CD8-positive, alpha-beta memory T cell (primary cell): ENCODE measurements around the gene NEDD4L. TPM values are rescaled to one million over a fixed set of nuclear protein-coding genes. Genes with fewer than 3 reads are reported as not detected.

Experiments
- CTCF ChIA-PET: fragments of 350-600 bp; sonication (Branson Sonifier 250); formaldehyde crosslinking; loops from one replicate; lab custom pipeline; 2021; ENCODE audit warnings: antibody characterized with exemption; lab: Charles Lee
- POLR2A ChIA-PET: fragments of 350-600 bp; sonication (Branson Sonifier 250); formaldehyde crosslinking; loops from one replicate; lab custom pipeline; 2021; ENCODE audit warnings: antibody characterized with exemption; lab: Charles Lee
- DNase-seq, 5 donors: peaks; one replicate each; pipeline versions ENCODE4 v3.0.0 to v3.0.0-alpha.2; 2020 to 2022; ENCODE audit warnings: mixed read lengths in 1 of 5
- H3K27ac ChIP-seq: one replicate; pipeline ENCODE4 v1.7.0; 2013; ENCODE audit warnings: low read depth, mild to moderate bottlenecking, low read length, moderate library complexity
- H3K27me3 ChIP-seq: 2 replicates; pipeline ENCODE4 v1.7.0; 2013; ENCODE audit warnings: low read length, mild to moderate bottlenecking; ENCODE audit not compliant: insufficient read depth, poor library complexity, severe bottlenecking
- H3K36me3 ChIP-seq: 2 replicates; pipeline ENCODE4 v1.7.0; 2013; ENCODE audit warnings: mild to moderate bottlenecking, low read length, moderate library complexity; ENCODE audit not compliant: insufficient read depth
- H3K4me1 ChIP-seq: 2 replicates; pipeline ENCODE4 v1.7.0; 2013; ENCODE audit warnings: mild to moderate bottlenecking, low read length, moderate library complexity; ENCODE audit not compliant: insufficient read depth
- H3K4me3 ChIP-seq: 2 replicates; pipeline ENCODE4 v1.7.0; 2013; ENCODE audit warnings: mild to moderate bottlenecking, low read length
- H3K9me3 ChIP-seq: 2 replicates; pipeline ENCODE4 v1.7.0; 2013; ENCODE audit warnings: mild to moderate bottlenecking, low read length
- H3K27ac Mint-ChIP-seq, 8 donors: one replicate each; pipeline ENCODE4 v1.8.0; 2020 to 2021; ENCODE audit warnings: mixed read lengths in 8 of 8, mild to moderate bottlenecking in 6 of 8, inconsistent platforms in 3 of 8, moderate library complexity in 3 of 8
- H3K27me3 Mint-ChIP-seq, 2 donors: one replicate each; pipeline ENCODE4 v1.8.0; 2020 to 2021; ENCODE audit warnings: mixed read lengths in 2 of 2, mild to moderate bottlenecking in 1 of 2, moderate library complexity in 1 of 2
- H3K36me3 Mint-ChIP-seq, 3 donors: one replicate each; pipeline ENCODE4 v1.8.0; 2020 to 2021; ENCODE audit warnings: mixed read lengths in 3 of 3, inconsistent platforms in 1 of 3, mild to moderate bottlenecking in 1 of 3
- H3K4me1 Mint-ChIP-seq, 3 donors: one replicate each; pipeline ENCODE4 v1.8.0; 2020 to 2021; ENCODE audit warnings: mixed read lengths in 3 of 3, inconsistent platforms in 1 of 3, mild to moderate bottlenecking in 1 of 3
- H3K4me3 Mint-ChIP-seq, 7 donors: one replicate each; pipeline ENCODE4 v1.8.0; 2020 to 2021; ENCODE audit warnings: mixed read lengths in 7 of 7, mild to moderate bottlenecking in 6 of 7, moderate library complexity in 4 of 7, inconsistent platforms in 2 of 7
- H3K9me3 Mint-ChIP-seq, 5 donors: one replicate each; pipeline ENCODE4 v1.8.0; 2020 to 2022; ENCODE audit warnings: mixed read lengths in 5 of 5, mild to moderate bottlenecking in 3 of 5, moderate library complexity in 2 of 5, inconsistent platforms in 1 of 5
- polyA plus RNA-seq: library from polyadenylated mRNA; unstranded; fragments of 300-500 nt; fragmentation: Illumina TruSeq; gene quantifications from one replicate; pipeline ENCODE4 v1.2.3, GENCODE V29; 2021
- total RNA-seq, 2 experiments: library from RNA; stranded (reverse); gene quantifications; one replicate each; pipeline ENCODE4 v1.2.3, GENCODE V29; 2021

NEDD4L gene
- total and polyA plus RNA-seq, 3 experiments from 2014 or later, result 1.4 to 4.1 (median 3.0) TPM

- POLR2A ChIA-PET, result no interaction called here
- CTCF ChIA-PET, result interaction anchor here (0.7 kb wide), 1 partner anchor 115 kb away, joined by 3 read pairs; no protein-coding TSS in a partner anchor
- Mint-ChIP-seq H3K9me3 (no peaks in the 10 kb centered on the region), H3K4me3 (no peak overlapping the region), H3K36me3 (no peaks in the 10 kb centered on the region), H3K27ac (no peak overlapping the region), H3K4me1 (no peaks in the 10 kb centered on the region), H3K27me3 (peaks cover 2 to 20% of the 10 kb centered on the region in 2 donors)
- Histone ChIP-seq H3K4me3 (no peak overlapping the region), H3K36me3 (no peaks in the 10 kb centered on the region), H3K9me3 (no peaks in the 10 kb centered on the region), H3K27ac (no peak overlapping the region), H3K27me3 (no peaks in the 10 kb centered on the region), H3K4me1 (no peaks in the 10 kb centered on the region)
- DNase-seq, result no peak
Observed at GRCh38 chr18:58009166-58009565, 34.9 kb upstream of the NEDD4L start.

GRCh38 chr18:58010265-58010664, 33.8 kb upstream of the NEDD4L start:
- no peak for DNase-seq
- no peak overlapping the region for H3K4me3 ChIP-seq
- H3K27me3 ChIP-seq, result no peaks in the 10 kb centered on the region
- Mint-ChIP-seq H3K27me3 (peaks cover 5 to 28% of the 10 kb centered on the region in 2 donors), H3K4me1 (no peaks in the 10 kb centered on the region), H3K9me3 (no peaks in the 10 kb centered on the region), H3K27ac (no peak overlapping the region), H3K36me3 (no peaks in the 10 kb centered on the region), H3K4me3 (no peak overlapping the region)
- H3K4me1 ChIP-seq, result no peaks in the 10 kb centered on the region
- ChIA-PET POLR2A (no interaction called here), CTCF (no interaction called here)
- no peak overlapping the region for H3K27ac ChIP-seq
- H3K36me3 ChIP-seq, result no peaks in the 10 kb centered on the region
- H3K9me3 ChIP-seq, result no peaks in the 10 kb centered on the region

GRCh38 chr18:58012356-58012755, 31.7 kb upstream of the NEDD4L start:
- Histone ChIP-seq H3K36me3 (no peaks in the 10 kb centered on the region), H3K4me1 (no peaks in the 10 kb centered on the region), H3K27ac (no peak overlapping the region), H3K4me3 (no peak overlapping the region), H3K27me3 (no peaks in the 10 kb centered on the region), H3K9me3 (no peaks in the 10 kb centered on the region)
- ChIA-PET POLR2A (no interaction called here), CTCF (no interaction called here)
- H3K36me3 Mint-ChIP-seq, result no peaks in the 10 kb centered on the region
- H3K9me3 Mint-ChIP-seq, result peaks cover 0 to 8% (median 4%) of the 10 kb centered on the region in 5 donors
- no peak overlapping the region for H3K4me3 Mint-ChIP-seq
- DNase-seq, result no peak
- no peaks in the 10 kb centered on the region for H3K4me1 Mint-ChIP-seq
- H3K27me3 Mint-ChIP-seq, result peaks cover 8 to 25% of the 10 kb centered on the region in 2 donors
- H3K27ac Mint-ChIP-seq, result peak overlapping the region in 1 of 8 donors; percentile 54

GRCh38 chr18:58013241-58014211, 30.5 kb upstream of the NEDD4L start:
- no peaks in the 10 kb centered on the region for H3K4me1 Mint-ChIP-seq
- H3K27ac Mint-ChIP-seq, result no peak overlapping the region
- ChIA-PET CTCF (no interaction called here), POLR2A (no interaction called here)
- H3K27ac ChIP-seq, result no peak overlapping the region
- no peak overlapping the region for H3K4me3 Mint-ChIP-seq
- H3K9me3 Mint-ChIP-seq, result peaks cover 0 to 8% (median 4%) of the 10 kb centered on the region in 5 donors
- H3K36me3 ChIP-seq, result no peaks in the 10 kb centered on the region
- H3K4me3 ChIP-seq, result no peak overlapping the region
- H3K36me3 Mint-ChIP-seq, result no peaks in the 10 kb centered on the region
- H3K27me3 Mint-ChIP-seq, result peaks cover 8 to 23% of the 10 kb centered on the region in 2 donors
- H3K27me3 ChIP-seq, result no peaks in the 10 kb centered on the region
- DNase-seq, result no peak
- no peaks in the 10 kb centered on the region for H3K4me1 ChIP-seq
- no peaks in the 10 kb centered on the region for H3K9me3 ChIP-seq

GRCh38 chr18:58015065-58015780, 28.8 kb upstream of the NEDD4L start:
- DNase-seq, result no peak
- Mint-ChIP-seq H3K4me3 (no peak overlapping the region), H3K36me3 (no peaks in the 10 kb centered on the region), H3K27ac (no peak overlapping the region), H3K4me1 (no peaks in the 10 kb centered on the region), H3K9me3 (peaks cover 0 to 8% (median 4%) of the 10 kb centered on the region in 5 donors), H3K27me3 (peaks cover 8 to 20% of the 10 kb centered on the region in 2 donors)
- no peak overlapping the region for H3K27ac ChIP-seq
- H3K36me3 ChIP-seq, result no peaks in the 10 kb centered on the region
- no peaks in the 10 kb centered on the region for H3K27me3 ChIP-seq
- H3K4me1 ChIP-seq, result no peaks in the 10 kb centered on the region
- H3K4me3 ChIP-seq, result no peak overlapping the region
- H3K9me3 ChIP-seq, result no peaks in the 10 kb centered on the region
- ChIA-PET POLR2A (no interaction called here), CTCF (no interaction called here)

GRCh38 chr18:58017267-58017666, 26.8 kb upstream of the NEDD4L start:
- H3K4me3 ChIP-seq, result no peak overlapping the region
- no peaks in the 10 kb centered on the region for H3K4me1 ChIP-seq
- no peaks in the 10 kb centered on the region for H3K27me3 ChIP-seq
- no peaks in the 10 kb centered on the region for H3K9me3 ChIP-seq
- Mint-ChIP-seq H3K9me3 (peaks cover 0 to 8% (median 4%) of the 10 kb centered on the region in 5 donors), H3K27ac (no peak overlapping the region), H3K27me3 (peaks cover 15% of the 10 kb centered on the region in 2 donors), H3K4me3 (no peak overlapping the region), H3K36me3 (no peaks in the 10 kb centered on the region), H3K4me1 (no peaks in the 10 kb centered on the region)
- ChIA-PET CTCF (no interaction called here), POLR2A (no interaction called here)
- no peaks in the 10 kb centered on the region for H3K36me3 ChIP-seq
- DNase-seq, result no peak
- no peak overlapping the region for H3K27ac ChIP-seq

- no peaks in the 10 kb centered on the region for H3K36me3 Mint-ChIP-seq
- H3K4me3 ChIP-seq, result no peak overlapping the region
- H3K4me1 Mint-ChIP-seq, result no peaks in the 10 kb centered on the region
- peaks cover 0 to 8% (median 4%) of the 10 kb centered on the region in 5 donors for H3K9me3 Mint-ChIP-seq
- H3K9me3 ChIP-seq, result no peaks in the 10 kb centered on the region
- H3K27me3 ChIP-seq, result no peaks in the 10 kb centered on the region
- H3K4me1 ChIP-seq, result no peaks in the 10 kb centered on the region
- CTCF ChIA-PET, result no interaction called here
- H3K4me3 Mint-ChIP-seq, result no peak overlapping the region
- H3K27ac ChIP-seq, result no peak overlapping the region
- H3K27ac Mint-ChIP-seq, result no peak overlapping the region
- POLR2A ChIA-PET, result no interaction called here
- H3K27me3 Mint-ChIP-seq, result peaks cover 8 to 9% of the 10 kb centered on the region in 2 donors
- no peak for DNase-seq
- no peaks in the 10 kb centered on the region for H3K36me3 ChIP-seq
Observed at GRCh38 chr18:58020567-58021107, 23.4 kb upstream of the NEDD4L start.

- Mint-ChIP-seq H3K27ac (peak overlapping the region in 1 of 8 donors; percentile 83), H3K9me3 (peaks cover 0 to 4% (median 0%) of the 10 kb centered on the region in 5 donors), H3K4me1 (no peaks in the 10 kb centered on the region), H3K27me3 (peaks cover 8 to 11% of the 10 kb centered on the region in 2 donors), H3K4me3 (no peak overlapping the region), H3K36me3 (no peaks in the 10 kb centered on the region)
- no peaks in the 10 kb centered on the region for H3K4me1 ChIP-seq
- H3K4me3 ChIP-seq, result no peak overlapping the region
- ChIA-PET POLR2A (no interaction called here), CTCF (no interaction called here)
- no peak overlapping the region for H3K27ac ChIP-seq
- no peak for DNase-seq
- no peaks in the 10 kb centered on the region for H3K36me3 ChIP-seq
- no peaks in the 10 kb centered on the region for H3K9me3 ChIP-seq
- no peaks in the 10 kb centered on the region for H3K27me3 ChIP-seq
Observed at GRCh38 chr18:58021504-58021903, 22.5 kb upstream of the NEDD4L start.
